Progenitor cell of endocrine pancreas (in vitro differentiated cells): ENCODE results near the gene TH. TPM values are rescaled to one million over a fixed set of nuclear protein-coding genes. Genes with fewer than 3 reads are reported as not detected.

Source experiments
- DNase-seq: peaks from one replicate; pipeline ENCODE4 v3.0.0; 2021; ENCODE audit warnings: low spot score; ENCODE audit not compliant: unreplicated experiment
- H3K27ac Mint-ChIP-seq: 2 replicates; pipeline ENCODE4 v1.8.0; 2021; ENCODE audit warnings: mild to moderate bottlenecking, moderate library complexity, mixed read lengths
- H3K27me3 Mint-ChIP-seq: 2 replicates; pipeline ENCODE4 v1.8.0; 2021; ENCODE audit warnings: mixed read lengths
- H3K36me3 Mint-ChIP-seq: 2 replicates; pipeline ENCODE4 v1.8.0; 2022; ENCODE audit warnings: mixed read lengths; ENCODE audit not compliant: insufficient read depth
- H3K4me1 Mint-ChIP-seq: 2 replicates; pipeline ENCODE4 v1.8.0; 2021; ENCODE audit warnings: low read depth, mixed read lengths
- H3K4me3 Mint-ChIP-seq: 2 replicates; pipeline ENCODE4 v1.8.0; 2021; ENCODE audit warnings: low read depth, mild to moderate bottlenecking, moderate library complexity, mixed read lengths
- H3K9me3 Mint-ChIP-seq: 2 replicates; pipeline ENCODE4 v1.8.0; 2021; ENCODE audit warnings: low read depth, mixed read lengths
- CTCF ChIP-seq: fragments of 200-600 bp; sonication (generic); IDR thresholded peaks from one replicate; pipeline ENCODE4 v1.5.0; 2021; ENCODE audit warnings: antibody characterized with exemption, mild to moderate bottlenecking; ENCODE audit not compliant: unreplicated experiment
- total RNA-seq: library from RNA; stranded (reverse); gene quantifications from 2 replicates; pipeline ENCODE4 v1.2.1, GENCODE V29; 2021

The TH gene
- total RNA-seq, 1 donor from 2014 or later = 0.53 TPM

DNA sequence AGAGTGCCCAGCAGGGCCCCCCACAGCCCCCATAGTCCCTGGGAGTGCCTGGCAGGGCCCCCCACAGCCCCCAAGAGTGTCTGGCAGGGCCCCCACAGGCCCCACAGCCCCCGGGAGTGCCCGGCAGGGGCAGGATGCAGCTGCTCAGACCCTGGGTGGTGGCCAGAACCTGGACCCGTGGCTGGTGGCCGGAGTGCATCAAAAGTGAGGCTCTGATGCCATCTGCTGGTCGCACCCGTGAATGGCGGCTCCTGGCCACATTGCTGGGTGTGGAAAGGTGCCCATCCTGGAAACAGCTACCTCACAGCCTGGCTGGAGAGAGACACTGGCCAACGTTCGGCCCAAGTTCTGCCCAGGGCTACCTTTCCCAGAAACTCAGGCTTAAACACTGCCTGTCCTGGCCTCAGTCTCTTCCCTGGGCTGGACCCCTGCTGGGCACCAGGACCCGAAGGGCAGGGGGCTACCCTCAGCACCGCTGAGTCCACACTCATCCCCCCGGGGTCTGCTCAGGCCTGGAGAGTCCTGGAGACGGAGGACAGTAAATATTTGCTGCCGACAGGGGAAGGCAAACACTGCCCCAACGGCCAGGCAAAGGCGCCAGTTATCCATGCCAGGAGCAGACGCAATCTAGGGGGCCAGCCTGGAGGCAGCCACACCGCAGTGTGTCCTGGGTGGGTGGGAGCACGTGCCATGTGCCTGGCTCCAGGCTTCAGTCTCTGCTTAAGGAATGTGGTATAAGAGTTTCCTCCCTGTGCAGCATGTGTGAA is 15.0 kb downstream of the TH start:
- Mint-ChIP-seq H3K27me3 (peaks cover 4% of the 10 kb centered on the region), H3K4me1 (no peaks in the 10 kb centered on the region), H3K27ac (no peak overlapping the region), H3K4me3 (no peak overlapping the region), H3K36me3 (no peaks in the 10 kb centered on the region), H3K9me3 (no peaks in the 10 kb centered on the region)
- peak; percentile 86 for TF ChIP-seq CTCF
- DNase-seq = peak; percentile 88

DNA sequence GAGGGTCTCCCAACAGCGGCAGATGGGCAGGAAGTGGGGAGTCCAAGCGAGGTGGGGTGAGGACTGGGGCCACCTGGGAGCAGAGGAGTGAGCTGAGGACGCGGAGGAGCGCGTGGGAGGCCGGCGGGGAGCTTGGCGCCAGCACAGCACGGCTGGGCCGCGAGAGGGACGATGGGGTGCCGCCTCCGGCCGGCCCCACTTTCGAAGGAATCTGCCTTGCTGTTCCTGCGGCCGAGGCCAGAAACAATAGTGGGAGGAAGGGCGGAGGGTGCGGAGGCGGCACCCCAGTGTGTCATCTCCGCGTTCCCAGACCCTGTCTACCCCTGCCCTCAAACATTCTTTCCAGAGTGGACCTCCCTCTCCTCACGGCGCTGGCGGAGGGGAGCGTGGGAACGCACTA is 16.1 kb downstream of the TH start:
- H3K4me1 Mint-ChIP-seq = no peaks in the 10 kb centered on the region
- TF ChIP-seq CTCF = no peak
- no peaks in the 10 kb centered on the region for H3K36me3 Mint-ChIP-seq
- no peak overlapping the region for H3K4me3 Mint-ChIP-seq
- DNase-seq = no peak
- H3K27ac Mint-ChIP-seq = no peak overlapping the region
- H3K27me3 Mint-ChIP-seq = peaks cover 12% of the 10 kb centered on the region
- H3K9me3 Mint-ChIP-seq = no peaks in the 10 kb centered on the region

GRCh38 chr11:2154889-2155288 is 16.7 kb downstream of the TH start:
- Mint-ChIP-seq H3K36me3 (no peaks in the 10 kb centered on the region), H3K27me3 (peaks cover 15% of the 10 kb centered on the region), H3K27ac (no peak overlapping the region), H3K9me3 (no peaks in the 10 kb centered on the region), H3K4me1 (peaks cover under 1% of the 10 kb centered on the region), H3K4me3 (no peak overlapping the region)
- no peak for TF ChIP-seq CTCF
- DNase-seq = no peak

- no peaks in the 10 kb centered on the region for H3K36me3 Mint-ChIP-seq
- no peak overlapping the region for H3K27ac Mint-ChIP-seq
- H3K4me3 Mint-ChIP-seq = no peak overlapping the region
- DNase-seq = no peak
- H3K4me1 Mint-ChIP-seq = peaks cover 2% of the 10 kb centered on the region
- TF ChIP-seq CTCF = no peak
- no peaks in the 10 kb centered on the region for H3K9me3 Mint-ChIP-seq
- H3K27me3 Mint-ChIP-seq = peaks cover 17% of the 10 kb centered on the region
Observed at GRCh38 chr11:2154195-2154585, 17.4 kb downstream of the TH start.

DNA sequence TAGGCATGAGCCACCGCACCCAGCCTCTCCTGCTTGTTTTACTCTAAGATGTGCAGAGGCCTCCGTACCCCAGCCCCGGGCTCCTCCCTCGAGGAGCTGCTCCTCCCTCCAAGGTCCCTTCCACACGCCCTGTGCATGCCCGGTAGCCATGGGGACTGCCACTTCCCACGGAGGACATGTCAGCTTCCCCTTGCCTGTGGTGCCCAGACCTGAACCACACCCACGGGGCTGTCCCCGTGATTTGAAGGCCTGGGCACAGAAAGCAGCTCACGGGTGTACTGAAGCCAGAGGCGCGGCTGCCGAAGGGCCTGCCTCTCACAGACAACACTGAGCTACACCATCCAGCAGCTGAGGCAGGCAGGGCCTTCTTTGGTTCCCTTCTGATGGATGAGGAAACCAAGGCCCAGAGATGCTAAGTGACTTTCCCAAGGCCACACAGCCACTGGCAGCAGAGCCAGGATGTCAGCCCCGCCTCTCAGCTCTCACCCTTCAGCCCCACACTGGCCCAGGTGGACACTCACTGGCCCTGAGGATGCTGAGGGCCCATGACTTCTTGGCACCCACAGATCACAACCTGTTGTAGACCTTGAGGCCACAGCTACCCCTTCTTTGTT is 17.9 kb downstream of the TH start:
- no peak overlapping the region for H3K27ac Mint-ChIP-seq
- DNase-seq = no peak
- H3K27me3 Mint-ChIP-seq = peaks cover 22% of the 10 kb centered on the region
- no peak overlapping the region for H3K4me3 Mint-ChIP-seq
- H3K36me3 Mint-ChIP-seq = no peaks in the 10 kb centered on the region
- no peaks in the 10 kb centered on the region for H3K9me3 Mint-ChIP-seq
- peaks cover 2% of the 10 kb centered on the region for H3K4me1 Mint-ChIP-seq
- no peak for TF ChIP-seq CTCF
